Muscle of back (tissue), 11 donors: ENCODE data around the gene PAH. TPM values are rescaled to one million over a fixed set of nuclear protein-coding genes. Genes with fewer than 3 reads are reported as not detected.

Experiments used
- DNase-seq, 3 donors: peaks; one replicate each; pipeline versions ENCODE4 v3.0.0 to v3.0.0-alpha.2; 2013
- polyA plus RNA-seq, 10 donors: library from polyadenylated mRNA; unstranded; fragments of 120-200 nt; gene quantifications; one replicate each; pipeline ENCODE4 v1.2.1, GENCODE V29; 2013; ENCODE audit not compliant: insufficient read length in 10 of 10

Gene PAH
- polyA plus RNA-seq, 10 donors, result 0.29 to 0.91 TPM; not detected in 8

GRCh38 chr12:102950950-102951619, 34.0 kb upstream of the PAH start:
- no peak for DNase-seq

- no peak for DNase-seq
These were observed 33.3 kb upstream of the PAH start for GRCh38 chr12:102950107-102950949.

- peak in 2 of 3 donors; percentile 10 to 48 for DNase-seq
These were observed 31.9 kb upstream of the PAH start for GRCh38 chr12:102948941-102949352.

GRCh38 chr12:102946042-102946441, 29.0 kb upstream of the PAH start:
- DNase-seq, result no peak

- DNase-seq, result no peak
These were observed 22.7 kb upstream of the PAH start for GRCh38 chr12:102939670-102940222.

- DNase-seq, result no peak
These were observed 22.0 kb upstream of the PAH start for GRCh38 chr12:102939059-102939458.

GRCh38 chr12:102933168-102933567, 16.1 kb upstream of the PAH start:
- DNase-seq, result no peak

GRCh38 chr12:102927220-102927619, 10.2 kb upstream of the PAH start:
- no peak for DNase-seq

- no peak for DNase-seq
These were observed 4.2 kb upstream of the PAH start for GRCh38 chr12:102921240-102921639.

- DNase-seq, result no peak
These were observed 3.2 kb upstream of the PAH start for GRCh38 chr12:102920271-102920670.

GRCh38 chr12:102918840-102919239, 1.8 kb upstream of the PAH start:
- DNase-seq, result no peak

- DNase-seq, result no peak
These were observed 605 bp downstream of the PAH start for GRCh38 chr12:102916252-102917025.

GRCh38 chr12:102913453-102914226, 3.4 kb downstream of the PAH start:
- no peak for DNase-seq

- DNase-seq, result no peak
These were observed 4.8 kb downstream of the PAH start for GRCh38 chr12:102912258-102912657.

- no peak for DNase-seq
These were observed 5.7 kb downstream of the PAH start for GRCh38 chr12:102911320-102911719.

- DNase-seq, result no peak
These were observed 6.3 kb downstream of the PAH start for GRCh38 chr12:102910792-102911191.

- no peak for DNase-seq
These were observed 6.9 kb downstream of the PAH start for GRCh38 chr12:102910137-102910536.

GRCh38 chr12:102907918-102908317, 9.1 kb downstream of the PAH start:
- DNase-seq, result no peak

- no peak for DNase-seq
These were observed 11.8 kb downstream of the PAH start for GRCh38 chr12:102905229-102905628.

GRCh38 chr12:102903337-102904007, 13.6 kb downstream of the PAH start:
- DNase-seq, result no peak

- DNase-seq, result no peak
These were observed 15.0 kb downstream of the PAH start for GRCh38 chr12:102902093-102902492.
